Muscle of arm (tissue), 14 donors: ENCODE data around the gene CDC42BPG. TPM values are rescaled to one million over a fixed set of nuclear protein-coding genes. Genes with fewer than 3 reads are reported as not detected.

Source experiments
- DNase-seq: peaks from one replicate; pipeline ENCODE4 v3.0.0-alpha.2; 2013
- long read RNA-seq, 11 donors: transcript quantifications; one replicate each; lab custom pipeline, GENCODE V29; 2026
- polyA plus RNA-seq, 12 donors: library from polyadenylated mRNA; unstranded; fragments of 120-200 nt; gene quantifications; one replicate each; pipeline ENCODE4 v1.2.1, GENCODE V29; 2013; ENCODE audit not compliant: insufficient read length in 12 of 12

Gene CDC42BPG, protein sequence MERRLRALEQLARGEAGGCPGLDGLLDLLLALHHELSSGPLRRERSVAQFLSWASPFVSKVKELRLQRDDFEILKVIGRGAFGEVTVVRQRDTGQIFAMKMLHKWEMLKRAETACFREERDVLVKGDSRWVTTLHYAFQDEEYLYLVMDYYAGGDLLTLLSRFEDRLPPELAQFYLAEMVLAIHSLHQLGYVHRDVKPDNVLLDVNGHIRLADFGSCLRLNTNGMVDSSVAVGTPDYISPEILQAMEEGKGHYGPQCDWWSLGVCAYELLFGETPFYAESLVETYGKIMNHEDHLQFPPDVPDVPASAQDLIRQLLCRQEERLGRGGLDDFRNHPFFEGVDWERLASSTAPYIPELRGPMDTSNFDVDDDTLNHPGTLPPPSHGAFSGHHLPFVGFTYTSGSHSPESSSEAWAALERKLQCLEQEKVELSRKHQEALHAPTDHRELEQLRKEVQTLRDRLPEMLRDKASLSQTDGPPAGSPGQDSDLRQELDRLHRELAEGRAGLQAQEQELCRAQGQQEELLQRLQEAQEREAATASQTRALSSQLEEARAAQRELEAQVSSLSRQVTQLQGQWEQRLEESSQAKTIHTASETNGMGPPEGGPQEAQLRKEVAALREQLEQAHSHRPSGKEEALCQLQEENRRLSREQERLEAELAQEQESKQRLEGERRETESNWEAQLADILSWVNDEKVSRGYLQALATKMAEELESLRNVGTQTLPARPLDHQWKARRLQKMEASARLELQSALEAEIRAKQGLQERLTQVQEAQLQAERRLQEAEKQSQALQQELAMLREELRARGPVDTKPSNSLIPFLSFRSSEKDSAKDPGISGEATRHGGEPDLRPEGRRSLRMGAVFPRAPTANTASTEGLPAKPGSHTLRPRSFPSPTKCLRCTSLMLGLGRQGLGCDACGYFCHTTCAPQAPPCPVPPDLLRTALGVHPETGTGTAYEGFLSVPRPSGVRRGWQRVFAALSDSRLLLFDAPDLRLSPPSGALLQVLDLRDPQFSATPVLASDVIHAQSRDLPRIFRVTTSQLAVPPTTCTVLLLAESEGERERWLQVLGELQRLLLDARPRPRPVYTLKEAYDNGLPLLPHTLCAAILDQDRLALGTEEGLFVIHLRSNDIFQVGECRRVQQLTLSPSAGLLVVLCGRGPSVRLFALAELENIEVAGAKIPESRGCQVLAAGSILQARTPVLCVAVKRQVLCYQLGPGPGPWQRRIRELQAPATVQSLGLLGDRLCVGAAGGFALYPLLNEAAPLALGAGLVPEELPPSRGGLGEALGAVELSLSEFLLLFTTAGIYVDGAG (N-terminal part only)
- polyA plus RNA-seq, result 1 to 10 TPM in 5 of 12 donors, under 1 TPM in 6, not detected in 1; 0.40 to 8.6 (median 0.84) TPM
- long read RNA-seq, donor 1, result 0 reads
- long read RNA-seq, donor 2, result 0 reads
- long read RNA-seq, donor 3, result 0 reads
- long read RNA-seq, donor 4, result 0 reads
- long read RNA-seq, donor 5, result 0 reads
- long read RNA-seq, donor 6, result 0 reads
- long read RNA-seq, donor 7, result 0 reads
- long read RNA-seq, donor 8, result 0 reads
- long read RNA-seq, donor 9, result 0 reads
- long read RNA-seq, donor 10, result 0 reads
- long read RNA-seq, donor 11, result 0 reads

DNA sequence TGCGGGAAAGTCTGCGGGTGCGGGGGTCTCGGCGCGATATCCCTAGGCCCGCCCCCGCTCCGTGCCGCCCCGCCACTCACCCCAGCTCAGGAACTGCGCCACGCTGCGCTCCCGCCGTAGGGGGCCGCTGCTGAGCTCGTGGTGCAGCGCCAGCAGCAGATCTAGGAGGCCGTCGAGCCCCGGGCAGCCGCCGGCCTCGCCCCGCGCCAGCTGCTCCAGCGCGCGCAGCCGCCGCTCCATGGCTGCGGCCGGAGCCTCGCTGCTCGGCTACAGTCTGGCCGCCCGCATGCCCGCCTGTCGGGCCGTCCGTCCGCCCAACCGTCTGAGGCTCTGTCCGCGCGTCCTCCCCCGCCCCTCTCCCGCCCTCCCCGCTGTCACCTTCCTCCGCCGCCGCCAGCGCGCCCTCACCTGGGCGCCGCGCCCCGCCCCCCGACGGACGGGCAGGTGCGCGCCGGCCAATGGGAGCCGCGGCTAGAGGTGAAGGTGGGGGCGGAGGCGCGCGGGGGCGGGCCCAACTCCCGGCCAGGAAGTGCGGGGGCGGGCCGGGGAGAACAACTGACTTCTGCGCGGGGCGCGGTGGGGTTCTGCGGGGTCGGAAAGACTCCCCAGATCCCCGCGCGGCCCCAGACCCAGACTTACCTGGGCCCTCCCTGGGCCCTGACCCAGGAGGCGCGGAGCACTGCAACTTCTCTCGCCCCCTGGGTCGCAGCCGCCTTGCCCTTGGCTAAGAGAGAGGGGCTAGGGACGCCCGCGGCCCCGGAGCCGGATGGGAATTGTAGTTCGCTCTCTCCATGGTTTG, at the start of gene CDC42BPG:
TSS of gene CDC42BPG (minus strand) at position 324 of the 799 bp plus-strand sequence. CDS start at position 240, 84 bp downstream.
- DNase-seq, result peak; percentile 64

DNA sequence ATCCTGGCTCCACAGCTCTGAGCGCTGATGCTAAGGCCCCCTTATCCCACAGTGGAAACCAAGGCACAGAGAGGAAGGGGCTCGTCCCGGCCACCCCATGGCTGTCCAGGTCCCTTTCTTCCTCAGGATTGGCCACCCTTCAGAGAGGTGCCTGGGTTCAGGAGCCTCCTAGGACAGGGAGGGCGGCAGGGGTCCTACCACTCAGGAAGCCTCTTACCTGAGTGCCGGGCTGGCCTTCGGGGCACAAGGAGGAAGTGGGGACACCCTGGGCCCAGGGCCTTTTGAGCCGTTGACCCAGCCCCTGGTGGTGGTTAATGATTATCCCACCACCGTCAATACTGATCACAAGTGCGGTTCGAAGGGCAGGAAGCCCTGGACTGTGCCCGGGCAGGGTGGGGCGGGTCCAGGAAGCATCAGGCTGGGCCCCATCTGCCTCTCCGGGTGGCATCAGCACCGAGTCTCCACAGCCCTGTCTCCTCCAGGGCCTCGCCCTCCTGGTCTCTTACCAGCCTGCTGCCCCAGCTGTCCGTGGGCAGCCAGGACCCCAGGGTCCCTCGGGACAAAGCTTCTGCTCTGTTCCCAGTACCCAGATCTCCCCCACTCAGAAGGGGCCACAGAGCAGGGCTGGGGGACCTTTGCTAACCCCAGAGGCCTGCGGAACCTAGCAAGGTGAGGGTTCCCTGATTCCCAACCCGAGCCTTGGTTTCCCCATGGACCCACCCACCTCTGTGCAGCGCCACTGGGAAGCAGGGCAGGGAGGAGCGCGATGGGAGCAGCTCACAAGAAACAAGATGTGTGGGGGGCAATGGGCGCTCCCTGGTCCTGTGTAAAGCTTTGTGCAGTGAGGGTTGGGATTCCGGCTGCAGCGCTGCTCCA, 49.0 kb upstream of the CDC42BPG start:
- no peak for DNase-seq

DNA sequence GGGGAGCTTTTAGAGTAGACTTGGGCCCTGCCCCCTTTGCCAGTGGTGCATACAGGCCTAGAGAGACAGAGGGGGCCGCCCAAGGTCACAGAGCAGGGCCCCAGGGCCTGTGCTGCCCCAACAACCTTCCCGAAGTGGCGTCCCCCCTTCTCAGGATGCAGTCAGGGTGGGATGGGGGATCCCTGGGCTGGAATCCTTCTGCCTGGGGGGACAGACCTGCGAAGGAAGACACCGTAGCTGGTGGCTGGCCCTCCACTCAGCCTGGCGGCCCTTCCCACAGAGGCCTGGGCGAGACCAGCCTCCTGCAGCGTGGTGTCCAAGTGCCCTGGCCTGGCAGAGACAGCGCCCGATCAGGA, 48.4 kb upstream of the CDC42BPG start:
- DNase-seq, result no peak

DNA sequence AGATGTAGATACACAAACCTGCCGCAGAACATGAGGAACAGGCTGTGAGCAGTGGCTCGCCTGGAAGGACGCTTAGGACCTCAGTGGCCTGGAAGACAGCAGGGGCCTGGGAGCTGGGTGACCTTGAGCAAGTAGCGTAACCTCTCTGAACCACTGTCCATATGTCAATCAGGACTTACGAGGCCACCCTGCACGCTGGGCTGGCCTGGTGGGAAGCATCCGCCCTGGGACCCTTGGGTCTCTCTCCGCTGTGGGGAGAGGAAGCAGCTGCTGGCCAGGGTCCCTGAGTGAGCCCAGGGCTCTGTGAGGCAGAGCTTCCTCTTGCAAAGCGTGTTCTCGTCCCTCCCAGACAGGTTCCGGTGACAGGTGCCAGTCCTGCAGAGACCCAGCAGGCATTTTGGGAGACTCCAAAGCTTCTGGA, 48.0 kb upstream of the CDC42BPG start:
- DNase-seq, result no peak

DNA sequence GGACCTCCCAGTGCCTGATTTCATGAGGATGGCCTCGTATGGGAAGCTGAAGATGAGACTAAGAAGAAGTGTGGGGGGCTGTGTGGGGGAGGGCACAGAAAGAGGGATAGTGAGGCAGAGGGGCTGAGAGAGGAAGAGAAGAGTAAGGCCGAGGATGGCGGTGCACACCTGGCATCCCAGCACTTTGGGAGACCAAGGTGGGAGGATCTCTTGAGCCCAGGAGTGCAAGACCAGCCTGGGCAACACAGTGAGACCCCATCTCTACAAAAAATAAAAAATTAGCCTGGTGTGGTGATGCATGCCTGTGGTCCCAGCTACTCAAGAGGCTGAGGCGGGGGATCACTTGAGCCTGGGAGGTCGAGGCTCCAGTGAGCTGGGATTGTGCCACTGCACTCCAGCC, 47.4 kb upstream of the CDC42BPG start:
- DNase-seq, result no peak

DNA sequence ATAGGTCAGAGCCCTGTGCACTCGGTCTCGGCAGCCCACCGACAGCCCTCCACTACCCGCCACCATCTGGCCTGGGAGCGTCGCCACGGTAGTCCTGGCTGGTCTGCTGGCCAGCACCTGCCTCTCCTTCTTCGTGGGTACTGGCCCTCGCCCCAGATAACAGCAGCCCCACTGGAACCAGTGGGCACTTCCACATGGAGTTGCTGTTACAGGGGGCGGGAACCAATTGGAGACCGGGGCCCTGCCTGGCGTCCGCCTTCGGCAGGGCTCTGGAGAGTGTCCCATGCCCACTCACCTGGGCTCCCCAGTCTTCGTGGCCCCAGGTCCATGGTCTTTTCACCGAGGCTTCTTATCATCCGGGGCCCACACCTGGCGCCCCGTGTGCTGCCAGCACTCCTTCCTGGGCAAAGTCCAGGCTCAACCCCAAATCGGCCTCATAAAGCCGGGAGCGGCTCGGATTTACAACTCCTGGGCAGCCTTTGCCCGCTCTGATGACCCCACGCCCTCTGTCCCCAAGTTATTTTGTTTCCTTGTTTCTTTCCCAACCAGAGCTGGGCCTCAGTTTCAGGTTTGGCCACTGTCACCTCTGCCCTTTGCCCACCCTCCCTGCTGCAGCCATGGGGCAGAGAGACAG, 46.9 kb upstream of the CDC42BPG start:
- no peak for DNase-seq

DNA sequence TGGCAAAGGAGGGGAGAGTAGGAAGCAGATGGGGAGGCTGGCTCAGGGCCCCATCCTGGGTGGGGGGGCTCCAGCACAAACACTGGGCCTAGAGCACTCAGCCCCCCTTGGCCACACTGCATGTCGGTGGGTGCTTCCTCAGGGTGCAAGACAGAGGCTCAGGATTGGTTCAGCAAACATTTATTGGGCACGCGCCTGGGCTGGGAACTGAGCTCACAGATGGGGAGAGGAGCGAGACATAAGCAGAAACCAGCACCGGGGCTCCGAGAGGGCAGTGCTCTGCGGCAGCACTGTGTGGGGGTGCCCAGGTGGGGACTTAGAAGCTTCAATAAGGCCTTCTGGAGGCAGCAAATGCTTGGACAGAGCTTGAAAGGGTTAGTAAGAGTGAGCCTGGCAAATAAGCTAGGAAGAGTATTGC, 46.1 kb upstream of the CDC42BPG start:
- no peak for DNase-seq

DNA sequence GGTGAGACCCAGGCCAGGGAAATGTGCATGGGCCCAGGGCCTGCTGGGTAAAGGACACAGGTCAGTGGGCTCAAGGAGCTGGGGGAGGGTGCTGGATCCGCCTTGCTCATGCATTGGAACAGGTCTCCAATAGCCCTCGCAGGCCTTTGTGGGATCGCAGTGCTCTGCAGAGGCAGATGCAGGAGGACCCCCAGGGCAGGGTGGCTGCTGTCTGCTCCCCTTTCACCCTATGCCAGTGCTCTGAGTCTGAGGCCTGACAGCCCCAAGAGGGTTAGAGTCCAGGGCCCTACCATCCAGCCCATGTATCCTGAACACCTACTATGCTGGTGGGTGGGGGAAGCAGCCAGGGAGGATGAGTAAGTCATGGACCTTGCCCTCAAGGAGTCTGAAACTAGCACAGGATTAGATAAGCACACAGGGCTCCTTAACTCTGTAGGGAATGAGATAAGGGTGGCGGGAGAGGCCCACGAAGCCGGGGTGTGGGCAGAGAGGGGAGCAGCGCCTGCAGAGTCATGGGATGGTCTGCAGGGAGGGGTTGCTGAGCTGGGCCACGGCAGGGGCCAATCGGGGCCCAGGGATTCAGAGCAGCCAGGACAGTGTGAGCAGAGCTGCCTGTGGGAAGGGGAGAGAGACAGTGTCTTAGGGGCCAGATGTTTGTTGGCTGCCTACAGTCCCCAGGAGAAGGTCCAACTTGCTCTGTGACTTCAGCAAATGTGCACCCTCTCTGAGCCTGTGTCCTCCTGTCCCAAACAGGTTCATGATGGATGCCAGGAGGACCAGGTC, 44.5 kb upstream of the CDC42BPG start:
- DNase-seq, result no peak

DNA sequence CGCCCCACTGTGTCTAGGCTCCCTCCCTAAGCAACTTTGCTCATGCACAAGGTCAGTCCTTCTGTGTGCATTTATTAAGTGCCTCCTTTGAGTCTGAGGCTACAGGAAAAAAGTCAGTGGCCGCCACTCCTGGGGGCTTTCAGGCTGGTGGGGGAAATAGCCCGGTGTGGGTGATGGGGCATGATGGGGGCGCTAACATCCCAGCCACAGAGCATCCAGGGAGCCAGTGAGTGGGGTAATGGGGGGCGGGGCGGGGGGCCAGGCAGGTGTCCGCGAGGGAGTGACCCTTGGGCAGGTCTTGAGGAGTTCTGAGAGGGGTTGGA, 43.9 kb upstream of the CDC42BPG start:
- DNase-seq, result no peak

DNA sequence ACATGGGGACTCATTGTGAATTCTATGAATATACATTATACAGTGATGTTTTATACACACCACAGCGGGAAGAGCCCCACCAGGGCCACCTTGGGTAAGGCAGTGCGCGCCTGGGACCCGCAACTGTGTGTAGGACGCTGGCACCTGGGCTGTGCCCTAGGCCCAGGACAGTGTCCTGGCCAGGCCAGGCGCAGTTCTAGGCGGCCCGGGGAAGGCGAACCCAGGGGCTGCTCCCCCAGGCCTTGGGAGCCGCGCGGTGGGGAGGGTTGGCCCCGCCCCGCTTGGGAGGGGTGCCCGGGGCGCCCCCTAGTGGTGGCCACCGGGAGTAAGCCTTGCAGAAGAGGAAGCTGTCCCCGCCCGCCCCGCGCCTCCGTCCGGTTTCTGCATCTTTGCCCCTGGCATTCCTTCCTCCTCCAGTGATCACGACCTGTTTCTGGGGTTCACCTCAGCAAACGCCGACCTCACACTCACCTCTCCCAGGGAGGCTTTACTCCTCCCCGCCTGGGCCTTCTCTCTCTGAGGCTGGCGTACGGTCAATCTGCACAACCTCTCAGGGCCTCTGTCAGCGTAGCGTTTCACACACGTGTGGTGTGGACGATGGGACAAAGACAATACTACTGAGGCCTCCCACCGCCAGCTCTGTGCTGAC, 43.4 kb upstream of the CDC42BPG start:
- peak; percentile 78 for DNase-seq

DNA sequence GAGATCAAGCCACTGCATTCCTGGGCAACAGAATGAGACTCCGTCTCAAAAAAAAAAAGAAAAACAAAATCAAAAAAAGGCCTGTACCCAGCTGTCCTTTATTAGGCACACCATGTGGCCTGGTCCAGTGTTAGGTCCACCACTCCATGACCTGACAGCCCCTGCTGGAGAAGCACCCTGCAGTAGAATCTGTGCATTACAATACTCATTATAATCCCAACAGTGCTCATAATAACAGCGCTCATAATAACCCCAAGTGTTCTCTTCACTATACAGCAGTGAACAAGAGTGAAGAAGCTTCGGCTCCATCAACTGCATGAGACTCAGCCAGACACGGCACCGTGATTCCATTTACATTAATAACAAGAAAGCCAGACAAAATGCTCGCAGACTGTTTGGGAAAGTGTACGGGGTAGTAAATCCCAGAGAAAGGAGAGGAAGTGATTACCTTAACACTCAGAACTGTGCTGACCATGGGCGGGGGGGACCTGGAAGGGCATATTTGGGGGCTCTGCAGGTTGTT, 42.8 kb upstream of the CDC42BPG start:
- no peak for DNase-seq

DNA sequence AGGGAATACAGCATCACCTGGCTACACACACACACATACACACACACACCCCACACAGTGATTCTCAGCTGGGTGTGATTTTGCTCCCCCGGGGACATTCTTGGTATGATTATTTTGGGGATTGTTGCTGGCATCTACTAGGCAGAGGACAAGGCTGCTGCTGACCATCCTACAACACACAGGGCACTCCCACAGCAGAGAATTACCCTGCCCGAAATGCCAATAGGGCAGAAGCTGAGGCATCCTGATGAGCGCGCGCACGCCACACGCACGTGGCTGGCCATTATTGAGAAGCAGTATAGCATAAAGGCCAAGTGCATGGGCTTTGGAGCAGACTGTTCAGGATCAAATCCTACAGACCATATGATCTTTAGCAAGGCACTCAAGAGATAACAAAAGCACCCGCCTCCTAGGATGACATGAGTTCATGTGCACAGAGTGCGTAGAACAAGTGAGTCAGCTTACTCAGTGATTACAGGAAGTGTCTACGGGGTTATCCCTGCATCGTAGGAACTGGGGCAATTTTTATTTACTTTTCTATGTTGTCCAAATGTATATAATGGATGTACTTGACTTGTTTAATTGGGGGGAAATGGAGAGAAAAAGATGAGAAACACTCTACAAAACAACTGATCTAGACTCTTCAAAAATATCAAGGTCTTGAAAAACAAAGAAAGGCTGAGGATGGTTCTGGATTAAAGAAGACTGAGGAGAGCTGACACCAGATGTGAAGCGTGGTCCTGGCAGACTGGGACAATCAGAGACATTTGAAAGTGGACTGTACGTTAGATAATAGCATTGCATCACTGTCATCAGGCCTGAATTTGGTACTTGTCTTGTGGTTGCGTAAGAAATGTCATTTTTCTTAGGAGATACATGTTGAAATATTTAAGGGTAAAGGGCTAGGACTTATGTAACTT, 41.2 kb upstream of the CDC42BPG start:
- DNase-seq, result no peak

DNA sequence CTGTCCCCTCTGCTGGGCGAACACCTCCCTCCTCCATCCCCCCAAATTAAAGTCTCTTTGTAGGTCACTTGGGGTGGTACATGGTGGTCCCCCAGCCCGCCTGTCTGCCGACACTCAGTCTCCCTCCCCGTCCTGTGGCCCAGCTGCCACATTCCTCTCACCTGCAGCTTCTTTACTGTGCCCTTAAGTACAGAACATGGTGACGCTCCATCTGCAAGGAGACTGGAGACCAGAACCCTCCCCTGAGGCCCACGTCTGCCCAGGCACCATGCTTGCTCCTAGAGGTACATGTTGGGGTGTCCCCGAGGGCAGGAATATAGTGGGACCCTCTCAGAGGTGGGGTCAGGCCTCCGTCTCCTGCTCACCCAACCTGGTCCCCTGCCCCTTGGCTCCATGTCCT, 39.6 kb upstream of the CDC42BPG start:
- no peak for DNase-seq

DNA sequence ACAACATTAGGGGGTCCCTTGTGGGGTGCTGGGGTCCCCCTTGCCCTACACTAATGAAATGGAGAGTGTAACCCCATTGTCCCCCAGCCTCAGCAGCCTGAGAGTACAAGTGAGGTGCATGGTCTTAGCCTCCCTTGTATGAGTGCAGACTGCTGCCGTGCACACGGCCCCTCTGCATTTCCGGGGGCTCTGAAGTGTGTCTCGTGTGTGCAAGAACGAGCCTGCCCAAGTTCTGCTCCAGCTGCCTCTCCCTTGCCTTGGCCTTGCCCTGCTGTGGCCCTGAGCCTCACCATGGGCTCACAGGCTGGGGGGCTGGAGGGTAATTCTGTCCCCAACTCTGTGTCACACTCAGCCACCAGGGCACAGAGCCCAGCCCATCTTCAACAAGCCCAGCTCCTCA, 39.1 kb upstream of the CDC42BPG start:
- no peak for DNase-seq

DNA sequence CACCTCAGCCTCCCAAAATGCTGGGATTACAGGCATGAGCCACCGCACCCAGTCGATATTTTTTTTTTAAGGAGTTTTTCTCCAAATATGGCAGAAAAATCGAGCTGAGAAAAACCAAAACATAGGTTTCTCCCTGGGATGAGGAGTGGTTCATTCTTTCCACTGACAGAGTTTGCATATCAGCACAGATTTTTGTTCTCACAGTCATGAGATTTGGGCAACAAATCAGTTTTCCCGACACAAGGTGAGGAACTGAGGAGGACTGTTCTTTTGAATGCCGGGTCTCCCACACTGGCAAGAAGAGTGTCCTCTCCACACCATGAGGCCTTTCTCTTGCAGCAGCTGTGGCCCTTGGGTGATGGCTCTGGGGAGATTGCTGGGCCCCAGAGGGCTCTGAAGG, 37.8 kb upstream of the CDC42BPG start:
- no peak for DNase-seq

DNA sequence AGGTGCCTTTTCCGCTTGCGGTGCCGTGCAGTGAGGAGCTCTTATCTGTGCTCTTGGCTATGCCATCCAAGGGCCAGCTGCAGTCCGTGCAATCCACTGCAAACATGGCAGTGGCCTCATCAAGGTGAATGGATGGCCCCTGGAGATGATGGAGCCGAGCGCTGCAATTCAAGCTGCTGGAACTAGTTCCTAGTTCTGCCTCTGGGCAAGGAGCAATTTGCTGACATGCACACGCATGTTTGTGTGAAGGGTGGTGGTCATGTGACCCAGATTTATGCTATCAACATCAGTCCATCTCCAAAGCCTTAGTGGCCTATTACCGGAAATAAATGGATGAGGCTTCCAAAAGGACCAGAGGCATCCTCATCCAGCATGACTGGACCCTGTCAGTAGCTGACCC, 37.0 kb upstream of the CDC42BPG start:
- no peak for DNase-seq
